GM21381 (cell line): Measurements from ENCODE around the gene FMO2.
"Not testable (repeated sequence)": the region's sequence is repeated elsewhere in the genome, so short reads cannot be mapped to it uniquely, and the experiment has no call there.

ENCODE experiments used
- ATAC-seq: cut with Tn5 transposase; IDR thresholded peaks from one replicate; pipeline ENCODE4 v1.9.1; 2021; ENCODE audit warnings: mild to moderate bottlenecking, moderate library complexity; ENCODE audit not compliant: unreplicated experiment

Gene FMO2

GRCh38 chr1:171218661-171219060 is 33.6 kb downstream of the FMO2 start:
- ATAC-seq: no peak

GRCh38 chr1:171219346-171220080 is 34.4 kb downstream of the FMO2 start:
- ATAC-seq: no peak

GRCh38 chr1:171220081-171220420 is 35.0 kb downstream of the FMO2 start:
- ATAC-seq: no peak

GRCh38 chr1:171220581-171221054 is 35.5 kb downstream of the FMO2 start:
- ATAC-seq: no peak

GRCh38 chr1:171221665-171222591 is 36.8 kb downstream of the FMO2 start:
- no peak for ATAC-seq

- no peak for ATAC-seq
These were observed 37.8 kb downstream of the FMO2 start for GRCh38 chr1:171222936-171223335.

GRCh38 chr1:171224257-171224656 is 39.2 kb downstream of the FMO2 start:
- not testable (repeated sequence) for ATAC-seq

GRCh38 chr1:171226747-171227370 is 41.8 kb downstream of the FMO2 start:
- peak; percentile 93 for ATAC-seq

GRCh38 chr1:171231326-171231725 is 46.2 kb downstream of the FMO2 start:
- ATAC-seq: no peak

- no peak for ATAC-seq
These were observed 48.1 kb downstream of the FMO2 start for GRCh38 chr1:171233183-171233582.

- not testable (repeated sequence) for ATAC-seq
These were observed 51.1 kb downstream of the FMO2 start for GRCh38 chr1:171236231-171236630.

- no peak for ATAC-seq
These were observed 58.8 kb downstream of the FMO2 start for GRCh38 chr1:171243878-171244277.

- peak; percentile 89 for ATAC-seq
These were observed 60.5 kb downstream of the FMO2 start for GRCh38 chr1:171245458-171246064.

- ATAC-seq: no peak
These were observed 62.4 kb downstream of the FMO2 start for GRCh38 chr1:171247501-171247900.

- ATAC-seq: no peak
These were observed 63.2 kb downstream of the FMO2 start, which contains the start of gene FMO1 for GRCh38 chr1:171248302-171248701. FMO1 (plus strand) TSS chr1:171248494; CDS start chr1:171258088, 9,594 bp downstream.

- no peak for ATAC-seq
These were observed 63.7 kb downstream of the FMO2 start for GRCh38 chr1:171248841-171249240.

GRCh38 chr1:171250263-171250662 is 65.2 kb downstream of the FMO2 start:
- ATAC-seq: no peak

- peak; percentile 57 for ATAC-seq
These were observed 66.2 kb downstream of the FMO2 start for GRCh38 chr1:171251042-171251951.

GRCh38 chr1:171251952-171252300 is 66.8 kb downstream of the FMO2 start:
- no peak for ATAC-seq

- peak; percentile 93 for ATAC-seq
These were observed 67.4 kb downstream of the FMO2 start for GRCh38 chr1:171252482-171252881.
